Esophagus squamous epithelium (tissue), 4 donors: ENCODE results near the gene LSG1.

Experiments
- POLR2A ChIP-seq, 4 donors: fragments of 450-650 bp; IDR thresholded peaks; one replicate each; pipeline ENCODE4 v1.6.1; 2017; ENCODE audit warnings: antibody characterized with exemption in 4 of 4, mild to moderate bottlenecking in 4 of 4, moderate library complexity in 3 of 4
- TF ChIP-seq, protein P1 (sequence below), 6 experiments: fragments of 450-650 bp in 4 of 6; fragments of 200-600 bp in 2 of 6; sonication (generic) in 2 of 6; IDR thresholded peaks; one replicate each; pipeline ENCODE4 v1.5.1; 2016 to 2019; ENCODE audit warnings: antibody characterized with exemption in 6 of 6, mild to moderate bottlenecking in 4 of 6, moderate library complexity in 4 of 6

DNA sequence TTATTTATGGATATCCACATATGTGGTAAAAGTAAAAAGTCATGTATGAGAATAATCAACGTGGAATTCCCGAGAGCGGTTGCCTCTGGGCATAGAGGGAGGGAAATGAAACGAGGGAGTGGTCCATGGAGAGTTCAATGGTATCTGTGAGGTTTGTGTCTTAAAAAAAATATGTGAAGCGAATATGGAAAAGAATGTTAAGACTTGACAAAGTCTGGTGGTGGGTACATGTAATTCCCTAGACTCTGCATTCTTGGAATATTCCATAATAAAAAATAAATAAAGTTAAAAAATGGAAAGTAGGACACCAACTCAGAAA lies 42.1 kb upstream of the LSG1 start:
- TF ChIP-seq, protein P1, sequence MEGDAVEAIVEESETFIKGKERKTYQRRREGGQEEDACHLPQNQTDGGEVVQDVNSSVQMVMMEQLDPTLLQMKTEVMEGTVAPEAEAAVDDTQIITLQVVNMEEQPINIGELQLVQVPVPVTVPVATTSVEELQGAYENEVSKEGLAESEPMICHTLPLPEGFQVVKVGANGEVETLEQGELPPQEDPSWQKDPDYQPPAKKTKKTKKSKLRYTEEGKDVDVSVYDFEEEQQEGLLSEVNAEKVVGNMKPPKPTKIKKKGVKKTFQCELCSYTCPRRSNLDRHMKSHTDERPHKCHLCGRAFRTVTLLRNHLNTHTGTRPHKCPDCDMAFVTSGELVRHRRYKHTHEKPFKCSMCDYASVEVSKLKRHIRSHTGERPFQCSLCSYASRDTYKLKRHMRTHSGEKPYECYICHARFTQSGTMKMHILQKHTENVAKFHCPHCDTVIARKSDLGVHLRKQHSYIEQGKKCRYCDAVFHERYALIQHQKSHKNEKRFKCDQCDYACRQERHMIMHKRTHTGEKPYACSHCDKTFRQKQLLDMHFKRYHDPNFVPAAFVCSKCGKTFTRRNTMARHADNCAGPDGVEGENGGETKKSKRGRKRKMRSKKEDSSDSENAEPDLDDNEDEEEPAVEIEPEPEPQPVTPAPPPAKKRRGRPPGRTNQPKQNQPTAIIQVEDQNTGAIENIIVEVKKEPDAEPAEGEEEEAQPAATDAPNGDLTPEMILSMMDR (IDR thresholded peaks at IDR 0.05) = no peak
- TF ChIP-seq POLR2A (IDR thresholded peaks at IDR 0.05) = no peak
